HG03457 (cell line): ENCODE data around the gene CSTF3.
"Not testable (repeated sequence)": the region's sequence is repeated elsewhere in the genome, so short reads cannot be mapped to it uniquely, and the experiment has no call there.

ENCODE experiments used
- ATAC-seq: cut with Tn5 transposase; IDR thresholded peaks from one replicate; pipeline ENCODE4 v1.9.1; 2021; ENCODE audit warnings: moderate number of reproducible peaks; ENCODE audit not compliant: unreplicated experiment

Gene CSTF3

GRCh38 chr11:33161120-33162005 is at the start of gene CSTF3:
TSS of gene CSTF3 (minus strand) at chr11:33161480. CDS start at chr11:33161325, 155 bp downstream.
- peak; percentile 80 for ATAC-seq

GRCh38 chr11:33208150-33208549 is 46.9 kb upstream of the CSTF3 start:
- no peak for ATAC-seq

- no peak for ATAC-seq
These were observed 46.2 kb upstream of the CSTF3 start for GRCh38 chr11:33207408-33207985.

GRCh38 chr11:33197915-33198727 is 36.8 kb upstream of the CSTF3 start:
- ATAC-seq, result no peak

- no peak for ATAC-seq
These were observed 34.3 kb upstream of the CSTF3 start for GRCh38 chr11:33195462-33196173.

GRCh38 chr11:33194455-33194854 is 33.2 kb upstream of the CSTF3 start:
- ATAC-seq, result no peak

GRCh38 chr11:33191467-33191866 is 30.2 kb upstream of the CSTF3 start:
- ATAC-seq, result no peak

GRCh38 chr11:33187998-33188722 is 26.9 kb upstream of the CSTF3 start:
- no peak for ATAC-seq

GRCh38 chr11:33185756-33186155 is 24.5 kb upstream of the CSTF3 start:
- ATAC-seq, result no peak

- ATAC-seq, result no peak
These were observed 21.1 kb upstream of the CSTF3 start for GRCh38 chr11:33182246-33182878.

- no peak for ATAC-seq
These were observed 18.1 kb upstream of the CSTF3 start for GRCh38 chr11:33179348-33179803.

- no peak for ATAC-seq
These were observed 17.3 kb upstream of the CSTF3 start for GRCh38 chr11:33178443-33179180.

GRCh38 chr11:33177676-33178336 is 16.5 kb upstream of the CSTF3 start:
- ATAC-seq, result no peak

- not testable (repeated sequence) for ATAC-seq
These were observed 15.5 kb upstream of the CSTF3 start for GRCh38 chr11:33176760-33177159.

- ATAC-seq, result no peak
These were observed 11.7 kb upstream of the CSTF3 start for GRCh38 chr11:33172996-33173395.

- ATAC-seq, result no peak
These were observed 11.1 kb upstream of the CSTF3 start for GRCh38 chr11:33172345-33172744.

- no peak for ATAC-seq
These were observed 10.0 kb upstream of the CSTF3 start for GRCh38 chr11:33171251-33171650.

GRCh38 chr11:33168709-33169200 is 7.5 kb upstream of the CSTF3 start:
- ATAC-seq, result no peak
